Chondrocyte (in vitro differentiated cells): ENCODE data around the gene CCR7. TPM values are rescaled to one million over a fixed set of nuclear protein-coding genes. Genes with fewer than 3 reads are reported as not detected.

Experiments used
- DNase-seq: peaks from one replicate; pipeline ENCODE4 v3.0.0; 2021; ENCODE audit warnings: mixed read lengths, low spot score
- H3K27ac Mint-ChIP-seq: one replicate; pipeline ENCODE4 v1.8.0; 2021; ENCODE audit warnings: mild to moderate bottlenecking, moderate library complexity, mixed read lengths; ENCODE audit not compliant: unreplicated experiment
- H3K27me3 Mint-ChIP-seq: 2 replicates; pipeline ENCODE4 v1.8.0; 2021; ENCODE audit warnings: low read depth, mixed read lengths
- H3K36me3 Mint-ChIP-seq: 2 replicates; pipeline ENCODE4 v1.8.0; 2021; ENCODE audit warnings: low read depth, mixed read lengths
- H3K4me1 Mint-ChIP-seq: 2 replicates; pipeline ENCODE4 v1.8.0; 2021; ENCODE audit warnings: low read depth, mild to moderate bottlenecking, mixed read lengths
- H3K4me3 Mint-ChIP-seq: one replicate; pipeline ENCODE4 v1.8.0; 2021; ENCODE audit warnings: mild to moderate bottlenecking, moderate library complexity, mixed read lengths; ENCODE audit not compliant: unreplicated experiment
- H3K9me3 Mint-ChIP-seq: 2 replicates; pipeline ENCODE4 v1.8.0; 2021; ENCODE audit warnings: low read depth, mixed read lengths
- total RNA-seq: library from RNA; stranded (reverse); gene quantifications from 3 replicates; pipeline ENCODE4 v1.2.1, GENCODE V29; 2021
- TF ChIP-seq, protein P1 (sequence below): fragments of 200-600 bp; sonication (generic); IDR thresholded peaks from 2 replicates; pipeline ENCODE4 v1.5.0; 2021; ENCODE audit warnings: antibody characterized with exemption, mild to moderate bottlenecking, moderate library complexity

Gene CCR7
- total RNA-seq, 1 donor from 2014 or later: not detected

DNA sequence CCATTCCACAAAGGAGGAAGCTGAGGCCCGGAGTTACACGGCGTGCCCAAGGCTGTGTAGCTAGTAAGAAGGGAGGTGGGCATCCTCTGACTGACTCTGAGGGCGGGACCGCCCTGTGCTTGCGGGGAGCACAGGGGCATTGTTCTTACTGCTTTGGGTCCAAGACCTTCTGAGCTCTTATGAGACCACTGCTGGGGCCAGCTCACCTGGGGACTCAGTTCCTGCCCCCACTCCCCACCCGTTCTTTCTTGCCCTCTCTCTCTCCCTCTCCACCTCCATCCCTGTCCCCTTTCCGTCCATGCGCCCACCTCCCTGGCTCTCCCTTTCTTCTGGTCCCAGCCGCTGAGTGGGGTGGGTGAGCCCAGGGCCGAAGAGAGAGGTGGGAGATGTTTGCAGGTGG is 19.6 kb downstream of the CCR7 start:
- Mint-ChIP-seq H3K4me3 (no peak overlapping the region), H3K36me3 (no peaks in the 10 kb centered on the region), H3K27ac (no peak overlapping the region), H3K9me3 (no peaks in the 10 kb centered on the region), H3K27me3 (no peaks in the 10 kb centered on the region), H3K4me1 (peaks cover 69% of the 10 kb centered on the region)
- TF ChIP-seq, protein P1, sequence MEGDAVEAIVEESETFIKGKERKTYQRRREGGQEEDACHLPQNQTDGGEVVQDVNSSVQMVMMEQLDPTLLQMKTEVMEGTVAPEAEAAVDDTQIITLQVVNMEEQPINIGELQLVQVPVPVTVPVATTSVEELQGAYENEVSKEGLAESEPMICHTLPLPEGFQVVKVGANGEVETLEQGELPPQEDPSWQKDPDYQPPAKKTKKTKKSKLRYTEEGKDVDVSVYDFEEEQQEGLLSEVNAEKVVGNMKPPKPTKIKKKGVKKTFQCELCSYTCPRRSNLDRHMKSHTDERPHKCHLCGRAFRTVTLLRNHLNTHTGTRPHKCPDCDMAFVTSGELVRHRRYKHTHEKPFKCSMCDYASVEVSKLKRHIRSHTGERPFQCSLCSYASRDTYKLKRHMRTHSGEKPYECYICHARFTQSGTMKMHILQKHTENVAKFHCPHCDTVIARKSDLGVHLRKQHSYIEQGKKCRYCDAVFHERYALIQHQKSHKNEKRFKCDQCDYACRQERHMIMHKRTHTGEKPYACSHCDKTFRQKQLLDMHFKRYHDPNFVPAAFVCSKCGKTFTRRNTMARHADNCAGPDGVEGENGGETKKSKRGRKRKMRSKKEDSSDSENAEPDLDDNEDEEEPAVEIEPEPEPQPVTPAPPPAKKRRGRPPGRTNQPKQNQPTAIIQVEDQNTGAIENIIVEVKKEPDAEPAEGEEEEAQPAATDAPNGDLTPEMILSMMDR: no peak
- DNase-seq: peak; percentile 64

DNA sequence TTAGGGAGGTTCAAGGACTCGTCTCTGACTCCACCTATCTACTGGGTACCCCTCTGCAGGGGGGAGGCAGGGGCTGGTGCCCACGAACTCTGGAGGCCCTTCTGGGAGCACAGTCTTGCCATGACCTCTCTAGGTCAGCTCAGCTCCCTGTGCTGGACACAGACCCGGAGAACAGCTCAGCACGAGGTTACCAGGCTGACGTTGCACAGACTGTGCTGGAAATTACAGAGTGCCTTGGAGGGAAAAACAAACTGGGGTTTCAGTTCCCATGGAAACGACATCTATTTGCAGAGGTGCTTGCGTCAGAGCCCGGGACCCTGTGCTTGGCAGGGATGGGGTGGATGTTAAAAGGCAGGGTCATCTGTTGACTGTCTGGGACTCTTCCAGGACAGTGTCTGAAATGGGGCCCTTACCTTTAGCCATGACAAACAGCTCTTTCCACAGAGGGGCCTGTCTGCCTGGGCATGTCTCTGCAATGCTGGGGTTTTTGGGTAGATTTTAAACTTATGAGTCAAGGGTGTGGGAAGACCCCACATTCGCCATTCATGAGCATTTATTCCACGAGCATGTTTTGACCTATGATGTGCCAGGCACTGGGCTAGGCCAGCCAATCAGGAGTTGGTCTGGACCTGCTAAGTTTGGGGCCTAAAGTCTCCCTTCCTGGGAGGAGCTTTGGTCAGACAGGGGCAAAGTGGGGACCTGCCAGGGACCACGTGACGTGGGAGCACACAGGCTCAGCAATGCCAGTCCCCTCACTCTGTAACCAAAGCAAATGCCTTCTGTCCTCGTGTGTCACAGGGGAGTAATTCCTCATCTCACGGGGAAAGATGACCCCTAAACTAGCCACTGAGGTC is 22.5 kb downstream of the CCR7 start:
- H3K36me3 Mint-ChIP-seq: no peaks in the 10 kb centered on the region
- H3K4me3 Mint-ChIP-seq: no peak overlapping the region
- TF ChIP-seq, protein P1: no peak
- DNase-seq: peak; percentile 56
- H3K27ac Mint-ChIP-seq: peak overlapping the region; percentile 97
- peaks cover 56% of the 10 kb centered on the region for H3K4me1 Mint-ChIP-seq
- H3K9me3 Mint-ChIP-seq: no peaks in the 10 kb centered on the region
- H3K27me3 Mint-ChIP-seq: no peaks in the 10 kb centered on the region

DNA sequence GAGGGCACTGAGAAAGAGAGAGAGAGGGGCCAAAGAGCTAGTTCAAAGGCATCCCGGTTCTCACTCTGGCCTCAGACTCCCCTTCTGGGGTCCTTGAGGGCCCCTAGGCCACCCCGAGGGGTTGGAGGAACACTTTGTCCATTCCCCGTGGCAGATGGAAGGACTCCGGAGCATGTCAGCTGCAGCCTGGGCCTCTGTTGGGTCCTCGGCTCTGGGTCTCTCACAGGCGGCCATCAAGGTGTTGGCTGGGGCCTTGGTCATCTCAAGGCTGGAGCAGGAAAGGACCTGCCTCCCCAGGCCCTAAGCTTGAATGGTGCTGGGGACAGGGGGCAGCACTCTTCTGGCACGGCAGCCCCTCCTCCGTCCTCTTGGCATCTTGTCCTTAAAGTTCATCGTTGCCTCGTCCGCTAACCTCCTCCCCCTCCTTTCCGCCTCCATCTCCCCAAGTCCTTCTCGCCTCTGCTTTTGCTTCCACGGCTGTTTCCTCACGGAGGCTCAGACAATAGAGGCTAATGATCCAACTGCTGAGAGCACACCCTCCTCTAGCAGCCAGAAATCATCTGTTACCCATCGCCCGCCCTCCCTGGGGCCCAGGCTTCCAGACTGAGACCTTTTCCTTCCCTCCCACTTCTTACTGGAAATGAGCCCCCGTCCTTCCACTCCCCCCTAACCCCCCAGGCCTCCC is 23.3 kb downstream of the CCR7 start:
- H3K4me1 Mint-ChIP-seq: peaks cover 55% of the 10 kb centered on the region
- no peak overlapping the region for H3K4me3 Mint-ChIP-seq
- TF ChIP-seq, protein P1: no peak
- H3K27me3 Mint-ChIP-seq: no peaks in the 10 kb centered on the region
- no peaks in the 10 kb centered on the region for H3K9me3 Mint-ChIP-seq
- DNase-seq: peak; percentile 55
- peak overlapping the region; percentile 97 for H3K27ac Mint-ChIP-seq
- H3K36me3 Mint-ChIP-seq: no peaks in the 10 kb centered on the region

DNA sequence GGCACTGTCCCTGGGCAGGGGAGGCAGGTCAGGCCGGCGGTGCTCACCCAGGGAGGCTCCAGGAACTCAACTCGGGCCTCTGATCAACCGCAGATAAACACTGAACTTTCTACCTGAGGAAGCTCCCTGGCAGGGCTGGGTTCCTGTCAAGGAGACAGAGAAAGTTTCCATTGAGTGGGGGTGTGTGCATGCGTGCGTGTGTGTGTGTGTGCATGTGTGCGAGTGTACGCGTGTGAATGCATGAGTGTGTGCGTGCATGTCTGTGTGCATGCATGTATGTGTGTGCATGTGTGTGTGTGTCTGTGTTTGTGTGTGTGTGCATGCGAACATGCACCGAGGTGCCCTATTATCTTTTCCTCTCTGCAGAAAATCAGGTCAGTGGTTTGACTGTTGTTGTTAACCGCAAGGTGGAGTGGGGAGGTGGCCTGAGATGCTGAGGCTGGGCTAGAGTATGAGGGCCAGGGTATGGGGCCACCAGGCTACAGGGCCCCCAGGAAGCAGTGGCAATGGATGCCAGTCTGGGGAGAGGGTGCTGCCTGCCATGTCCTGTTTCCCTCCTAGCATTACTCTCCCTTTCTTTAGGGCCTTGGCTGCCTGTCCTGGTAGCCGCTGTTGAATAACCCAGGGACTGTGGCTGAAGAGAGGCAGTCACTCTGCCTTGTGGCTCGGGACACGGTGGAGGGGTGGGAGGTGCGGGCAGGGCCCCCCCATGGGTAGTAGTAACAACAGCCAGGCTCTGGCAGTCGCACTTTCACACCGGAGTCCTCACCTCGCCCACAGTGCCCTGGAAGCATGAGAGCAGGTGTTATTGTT is 24.0 kb downstream of the CCR7 start:
- Mint-ChIP-seq H3K27ac (peak overlapping the region; percentile 34), H3K4me1 (peaks cover 62% of the 10 kb centered on the region), H3K36me3 (no peaks in the 10 kb centered on the region), H3K27me3 (no peaks in the 10 kb centered on the region), H3K9me3 (no peaks in the 10 kb centered on the region), H3K4me3 (no peak overlapping the region)
- peak; percentile 48 for DNase-seq
- TF ChIP-seq, protein P1: no peak

DNA sequence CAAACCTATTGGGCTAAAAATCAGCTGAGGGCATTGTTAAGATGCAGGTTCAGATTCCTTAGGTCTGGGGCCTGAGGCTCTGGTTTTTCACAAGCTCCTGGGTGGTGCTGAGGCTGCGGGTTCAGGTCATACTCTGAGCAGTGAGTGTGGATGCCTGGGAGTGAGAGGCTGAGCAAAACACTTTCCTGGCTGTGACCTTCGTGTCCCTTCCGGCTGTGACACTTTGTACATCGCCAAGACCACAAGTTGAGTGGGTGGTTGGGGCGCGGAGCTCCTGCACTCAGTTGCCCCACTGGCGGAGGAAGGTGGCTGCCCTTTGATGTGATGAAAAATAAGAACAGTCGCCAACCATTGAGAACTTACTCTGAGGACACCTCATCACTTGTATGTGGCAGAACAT is 24.8 kb downstream of the CCR7 start:
- Mint-ChIP-seq H3K4me1 (peaks cover 70% of the 10 kb centered on the region), H3K4me3 (no peak overlapping the region), H3K27me3 (no peaks in the 10 kb centered on the region), H3K36me3 (no peaks in the 10 kb centered on the region), H3K27ac (peak overlapping the region; percentile 51), H3K9me3 (no peaks in the 10 kb centered on the region)
- TF ChIP-seq, protein P1: no peak
- no peak for DNase-seq
